ENCODE results near the gene BUD23.

The BUD23 gene

DNA sequence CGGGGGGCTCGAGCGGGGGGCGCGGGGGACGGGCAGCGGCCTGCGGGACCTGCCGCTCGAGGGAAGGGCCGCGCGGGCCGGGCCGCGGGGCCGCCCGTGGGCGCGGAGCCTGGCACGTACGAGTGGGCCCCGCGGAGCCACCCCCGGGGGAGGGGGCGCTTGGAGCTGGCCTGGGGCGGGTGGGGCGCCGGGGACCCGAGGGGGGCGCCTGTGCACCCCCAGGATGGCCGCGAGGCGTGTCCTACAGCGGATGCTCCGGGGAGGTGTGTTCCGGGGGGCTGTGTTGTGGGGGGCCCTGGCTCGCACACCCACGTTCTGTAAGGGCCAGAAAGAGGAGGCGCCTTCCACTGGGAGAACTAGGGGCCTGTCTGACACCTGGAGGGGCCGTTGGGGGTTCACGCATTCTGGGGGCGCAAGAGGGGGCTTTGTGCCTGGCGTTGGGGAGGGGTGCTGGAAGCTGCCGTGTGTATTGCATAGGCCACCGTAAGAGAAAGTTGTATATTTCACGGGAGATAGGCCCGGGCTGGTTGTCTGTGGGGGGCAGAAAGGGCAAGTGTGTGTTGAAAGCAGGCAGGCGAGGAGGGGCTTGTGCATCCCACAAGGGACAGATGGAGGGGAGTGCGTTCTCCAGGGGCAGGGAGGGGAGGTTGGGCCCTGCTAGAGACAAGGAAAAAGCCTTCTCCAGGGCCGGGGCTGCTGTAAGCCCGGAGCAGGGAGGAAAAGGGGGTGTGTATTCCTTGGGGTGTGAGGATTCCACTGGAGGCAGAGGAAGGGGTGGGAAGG, 15.1 kb upstream of the BUD23 start:
- Histone ChIP-seq H3K9me3 (ENCODE audit: severe bottlenecking) (no peaks in the 10 kb centered on the region), H3K36me3 (ENCODE audit: low read depth) (no peaks in the 10 kb centered on the region), H3K4me3 (ENCODE audit: severe bottlenecking) (peak overlapping the region; percentile 88), H3K27me3 (ENCODE audit: insufficient read depth, poor library complexity, severe bottlenecking) (no peaks in the 10 kb centered on the region), H3K4me1 (ENCODE audit: insufficient read depth, poor library complexity, severe bottlenecking) (no peaks in the 10 kb centered on the region), H3K27ac (ENCODE audit: poor library complexity, severe bottlenecking) (no peak overlapping the region)
- TF ChIP-seq, protein P1, sequence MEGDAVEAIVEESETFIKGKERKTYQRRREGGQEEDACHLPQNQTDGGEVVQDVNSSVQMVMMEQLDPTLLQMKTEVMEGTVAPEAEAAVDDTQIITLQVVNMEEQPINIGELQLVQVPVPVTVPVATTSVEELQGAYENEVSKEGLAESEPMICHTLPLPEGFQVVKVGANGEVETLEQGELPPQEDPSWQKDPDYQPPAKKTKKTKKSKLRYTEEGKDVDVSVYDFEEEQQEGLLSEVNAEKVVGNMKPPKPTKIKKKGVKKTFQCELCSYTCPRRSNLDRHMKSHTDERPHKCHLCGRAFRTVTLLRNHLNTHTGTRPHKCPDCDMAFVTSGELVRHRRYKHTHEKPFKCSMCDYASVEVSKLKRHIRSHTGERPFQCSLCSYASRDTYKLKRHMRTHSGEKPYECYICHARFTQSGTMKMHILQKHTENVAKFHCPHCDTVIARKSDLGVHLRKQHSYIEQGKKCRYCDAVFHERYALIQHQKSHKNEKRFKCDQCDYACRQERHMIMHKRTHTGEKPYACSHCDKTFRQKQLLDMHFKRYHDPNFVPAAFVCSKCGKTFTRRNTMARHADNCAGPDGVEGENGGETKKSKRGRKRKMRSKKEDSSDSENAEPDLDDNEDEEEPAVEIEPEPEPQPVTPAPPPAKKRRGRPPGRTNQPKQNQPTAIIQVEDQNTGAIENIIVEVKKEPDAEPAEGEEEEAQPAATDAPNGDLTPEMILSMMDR (IDR thresholded peaks at IDR 0.05; ENCODE audit: poor library complexity, severe bottlenecking), result peak; percentile 2
- DNase-seq (ENCODE audit: low spot score) (no peak), ATAC-seq (ENCODE audit: low read depth) (no peak)

DNA sequence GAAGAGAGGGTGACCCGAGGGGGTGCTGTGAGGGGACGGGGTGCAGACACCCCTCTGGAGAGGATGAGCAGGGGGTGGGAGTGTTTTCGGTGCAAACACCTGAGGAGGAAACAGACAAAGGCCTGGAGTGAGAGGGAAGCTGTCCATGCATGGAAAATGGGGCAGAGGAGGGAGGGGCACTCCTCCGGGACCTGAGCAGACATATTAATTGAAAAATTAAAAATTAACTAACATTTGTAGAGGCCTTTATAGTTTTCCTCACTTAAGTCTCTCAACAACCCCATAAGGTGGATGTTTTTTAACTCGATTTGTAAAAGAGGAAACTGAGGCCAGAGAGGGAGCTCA, 14.5 kb upstream of the BUD23 start:
- H3K4me3 ChIP-seq (ENCODE audit: severe bottlenecking), result no peak overlapping the region
- H3K9me3 ChIP-seq (ENCODE audit: severe bottlenecking), result no peaks in the 10 kb centered on the region
- DNase-seq (ENCODE audit: low spot score) (no peak), ATAC-seq (ENCODE audit: low read depth) (no peak)
- H3K4me1 ChIP-seq (ENCODE audit: insufficient read depth, poor library complexity, severe bottlenecking), result no peaks in the 10 kb centered on the region
- no peaks in the 10 kb centered on the region for H3K27me3 ChIP-seq (ENCODE audit: insufficient read depth, poor library complexity, severe bottlenecking)
- TF ChIP-seq, protein P1 (IDR thresholded peaks at IDR 0.05; ENCODE audit: poor library complexity, severe bottlenecking), result no peak
- no peak overlapping the region for H3K27ac ChIP-seq (ENCODE audit: poor library complexity, severe bottlenecking)
- H3K36me3 ChIP-seq (ENCODE audit: low read depth), result no peaks in the 10 kb centered on the region

DNA sequence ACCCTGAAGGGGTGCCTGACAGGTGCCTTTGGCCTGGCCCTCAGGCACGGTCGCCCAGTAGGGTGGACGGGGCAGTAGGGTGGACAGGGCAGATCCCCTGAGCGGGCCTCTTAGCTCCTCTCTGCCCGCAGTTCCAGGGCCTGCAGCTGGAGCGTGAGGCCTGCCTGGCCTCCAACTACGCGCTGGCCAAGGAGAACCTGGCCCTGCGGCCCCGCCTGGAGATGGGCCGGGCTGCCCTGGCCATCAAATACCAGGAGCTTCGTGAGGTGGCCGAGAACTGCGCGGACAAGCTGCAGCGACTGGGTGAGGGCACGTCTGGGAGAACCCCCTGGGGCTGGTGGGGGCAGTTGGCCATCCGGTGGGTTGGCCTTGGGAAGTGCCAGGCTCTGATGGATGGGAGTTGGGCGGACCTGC, 14.1 kb upstream of the BUD23 start:
- Histone ChIP-seq H3K4me3 (ENCODE audit: severe bottlenecking) (no peak overlapping the region), H3K27ac (ENCODE audit: poor library complexity, severe bottlenecking) (no peak overlapping the region), H3K36me3 (ENCODE audit: low read depth) (no peaks in the 10 kb centered on the region), H3K4me1 (ENCODE audit: insufficient read depth, poor library complexity, severe bottlenecking) (no peaks in the 10 kb centered on the region), H3K27me3 (ENCODE audit: insufficient read depth, poor library complexity, severe bottlenecking) (no peaks in the 10 kb centered on the region), H3K9me3 (ENCODE audit: severe bottlenecking) (no peaks in the 10 kb centered on the region)
- DNase-seq (ENCODE audit: low spot score), result no peak
- TF ChIP-seq, protein P1 (IDR thresholded peaks at IDR 0.05; ENCODE audit: poor library complexity, severe bottlenecking), result no peak
- ATAC-seq (ENCODE audit: low read depth), result no peak

DNA sequence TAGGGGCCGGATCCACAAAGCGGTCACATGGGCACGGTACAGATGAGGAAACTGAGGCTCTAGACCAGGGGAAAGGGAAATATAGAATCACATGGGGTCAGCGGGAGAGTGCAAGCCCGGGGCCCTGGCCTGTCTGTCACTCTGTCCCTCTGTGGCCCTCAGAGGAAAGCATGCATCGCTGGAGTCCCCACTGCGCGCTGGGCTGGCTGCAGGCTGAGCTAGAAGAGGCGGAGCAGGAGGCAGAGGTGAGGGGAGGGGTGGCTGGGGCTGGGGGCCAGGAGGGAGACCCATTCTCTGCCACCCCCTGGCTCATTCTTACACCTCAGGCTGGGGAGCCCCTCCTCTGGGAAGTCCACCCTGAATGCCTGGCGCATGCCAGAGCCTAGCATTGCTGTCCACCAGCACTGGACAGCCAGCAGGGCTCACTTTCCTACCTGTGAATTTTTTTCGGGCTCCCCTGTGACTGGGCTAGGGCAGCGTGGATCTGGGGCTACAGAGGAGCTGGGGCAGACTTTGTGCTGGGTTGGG, 13.5 kb upstream of the BUD23 start:
- no peaks in the 10 kb centered on the region for H3K27me3 ChIP-seq (ENCODE audit: insufficient read depth, poor library complexity, severe bottlenecking)
- no peaks in the 10 kb centered on the region for H3K36me3 ChIP-seq (ENCODE audit: low read depth)
- no peak overlapping the region for H3K27ac ChIP-seq (ENCODE audit: poor library complexity, severe bottlenecking)
- TF ChIP-seq, protein P1 (IDR thresholded peaks at IDR 0.05; ENCODE audit: poor library complexity, severe bottlenecking), result no peak
- H3K9me3 ChIP-seq (ENCODE audit: severe bottlenecking), result no peaks in the 10 kb centered on the region
- no peaks in the 10 kb centered on the region for H3K4me1 ChIP-seq (ENCODE audit: insufficient read depth, poor library complexity, severe bottlenecking)
- ATAC-seq (ENCODE audit: low read depth) (no peak), DNase-seq (ENCODE audit: low spot score) (no peak)
- no peak overlapping the region for H3K4me3 ChIP-seq (ENCODE audit: severe bottlenecking)

DNA sequence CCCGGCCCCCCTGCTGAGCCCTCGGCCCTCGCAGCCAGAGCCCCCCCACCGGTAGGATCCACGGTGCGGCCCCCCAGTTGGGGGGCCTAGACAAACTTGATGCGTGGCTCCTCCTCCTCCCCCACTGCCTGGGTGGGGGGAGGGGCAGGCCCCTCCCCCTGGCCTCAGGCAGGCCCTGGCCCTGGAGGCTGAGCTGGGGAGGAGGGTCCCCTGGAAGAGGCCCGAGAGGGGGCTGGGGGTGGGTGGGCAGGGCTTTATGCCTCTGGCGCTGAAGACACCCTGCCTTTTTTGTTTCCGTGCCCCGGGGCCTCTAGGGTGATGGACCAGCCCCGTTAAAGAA, 12.1 kb upstream of the BUD23 start:
- TF ChIP-seq, protein P1 (IDR thresholded peaks at IDR 0.05; ENCODE audit: poor library complexity, severe bottlenecking), result no peak
- ATAC-seq (ENCODE audit: low read depth), result no peak
- Histone ChIP-seq H3K27ac (ENCODE audit: poor library complexity, severe bottlenecking) (no peak overlapping the region), H3K27me3 (ENCODE audit: insufficient read depth, poor library complexity, severe bottlenecking) (no peaks in the 10 kb centered on the region), H3K36me3 (ENCODE audit: low read depth) (no peaks in the 10 kb centered on the region), H3K4me1 (ENCODE audit: insufficient read depth, poor library complexity, severe bottlenecking) (no peaks in the 10 kb centered on the region), H3K4me3 (ENCODE audit: severe bottlenecking) (no peak overlapping the region), H3K9me3 (ENCODE audit: severe bottlenecking) (no peaks in the 10 kb centered on the region)
- no peak for DNase-seq (ENCODE audit: low spot score)
